GM12872 (cell line): Measurements from ENCODE around the gene EID3.

Experiments used
- TF ChIP-seq, protein P1 (sequence below): IDR thresholded peaks from 3 replicates; pipeline ENCODE4 v1.5.1; 2011; ENCODE audit warnings: low read depth, mild to moderate bottlenecking, low read length, moderate library complexity; ENCODE audit not compliant: insufficient read depth

The EID3 gene

DNA sequence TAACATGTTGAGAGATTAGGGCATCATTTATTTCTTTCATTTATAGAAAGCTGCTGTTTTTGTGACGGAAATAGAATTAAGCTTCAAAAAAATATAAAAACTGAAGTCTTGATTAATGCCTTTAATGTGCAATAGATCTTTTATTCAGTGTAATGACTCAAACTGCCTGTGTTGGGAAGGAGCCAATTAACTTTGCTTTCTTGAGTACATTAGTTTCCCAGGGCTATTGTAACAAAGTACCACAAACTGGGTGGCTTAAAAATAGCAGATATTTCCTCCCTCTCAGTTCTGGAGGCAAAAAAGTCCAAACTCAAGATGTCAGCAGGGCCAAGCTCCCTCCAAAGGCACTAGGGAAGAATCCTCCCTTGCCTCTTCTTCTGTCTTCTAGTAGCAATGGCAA is 36.6 kb downstream of the EID3 start:
- TF ChIP-seq, protein P1, sequence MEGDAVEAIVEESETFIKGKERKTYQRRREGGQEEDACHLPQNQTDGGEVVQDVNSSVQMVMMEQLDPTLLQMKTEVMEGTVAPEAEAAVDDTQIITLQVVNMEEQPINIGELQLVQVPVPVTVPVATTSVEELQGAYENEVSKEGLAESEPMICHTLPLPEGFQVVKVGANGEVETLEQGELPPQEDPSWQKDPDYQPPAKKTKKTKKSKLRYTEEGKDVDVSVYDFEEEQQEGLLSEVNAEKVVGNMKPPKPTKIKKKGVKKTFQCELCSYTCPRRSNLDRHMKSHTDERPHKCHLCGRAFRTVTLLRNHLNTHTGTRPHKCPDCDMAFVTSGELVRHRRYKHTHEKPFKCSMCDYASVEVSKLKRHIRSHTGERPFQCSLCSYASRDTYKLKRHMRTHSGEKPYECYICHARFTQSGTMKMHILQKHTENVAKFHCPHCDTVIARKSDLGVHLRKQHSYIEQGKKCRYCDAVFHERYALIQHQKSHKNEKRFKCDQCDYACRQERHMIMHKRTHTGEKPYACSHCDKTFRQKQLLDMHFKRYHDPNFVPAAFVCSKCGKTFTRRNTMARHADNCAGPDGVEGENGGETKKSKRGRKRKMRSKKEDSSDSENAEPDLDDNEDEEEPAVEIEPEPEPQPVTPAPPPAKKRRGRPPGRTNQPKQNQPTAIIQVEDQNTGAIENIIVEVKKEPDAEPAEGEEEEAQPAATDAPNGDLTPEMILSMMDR = no peak

DNA sequence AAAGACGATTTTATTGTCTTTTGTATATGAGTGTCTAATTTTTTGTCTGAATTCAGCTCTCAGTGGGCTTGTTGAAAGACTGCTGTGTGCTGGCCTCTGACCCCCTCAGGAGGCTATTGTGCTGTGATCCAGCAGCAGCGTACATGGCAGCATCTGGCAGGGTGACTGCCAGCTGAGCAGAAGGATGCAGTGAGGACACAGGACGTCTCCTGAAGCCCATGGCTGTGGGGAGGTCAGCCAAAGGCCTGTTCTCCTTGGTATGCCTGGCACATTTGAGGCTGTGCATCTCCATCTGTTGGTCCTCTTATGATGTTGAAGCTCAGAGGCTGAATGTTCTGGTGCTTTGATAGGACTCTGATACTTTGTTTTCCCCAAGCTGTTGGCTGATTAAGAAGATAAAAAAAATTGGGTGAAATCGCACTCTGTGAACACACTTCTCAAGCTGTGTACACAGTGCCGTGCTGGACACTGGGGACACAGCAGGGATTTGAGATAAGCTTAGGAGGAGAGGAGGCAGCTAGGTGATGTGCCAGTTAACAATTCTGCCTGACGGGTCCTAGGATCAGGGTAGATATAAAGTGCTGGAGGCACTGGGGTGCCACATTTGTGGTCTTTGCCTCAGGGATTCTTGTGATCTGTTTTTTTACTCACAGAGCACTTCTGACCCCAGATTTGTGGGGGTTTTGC is 37.5 kb downstream of the EID3 start:
- TF ChIP-seq, protein P1 = no peak

DNA sequence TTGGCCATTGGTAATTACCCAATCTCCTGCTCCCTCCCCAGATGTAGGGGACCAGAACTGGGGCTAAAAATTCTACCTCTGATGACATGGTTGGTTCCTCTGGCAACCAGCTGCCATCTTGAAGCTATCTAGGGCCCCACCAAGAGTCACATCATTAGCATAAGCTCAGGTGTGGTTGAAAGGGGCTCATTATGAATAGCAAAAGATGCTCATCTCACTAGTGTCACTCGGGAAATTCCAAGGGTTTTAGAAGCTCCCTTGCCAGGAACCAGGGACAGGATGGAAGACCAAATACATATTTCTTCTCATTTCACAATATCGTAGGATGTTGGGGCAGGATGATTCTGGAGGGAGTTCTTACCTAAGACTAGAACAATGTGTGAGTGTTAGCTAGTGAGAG is 38.6 kb downstream of the EID3 start:
- TF ChIP-seq, protein P1 = no peak

DNA sequence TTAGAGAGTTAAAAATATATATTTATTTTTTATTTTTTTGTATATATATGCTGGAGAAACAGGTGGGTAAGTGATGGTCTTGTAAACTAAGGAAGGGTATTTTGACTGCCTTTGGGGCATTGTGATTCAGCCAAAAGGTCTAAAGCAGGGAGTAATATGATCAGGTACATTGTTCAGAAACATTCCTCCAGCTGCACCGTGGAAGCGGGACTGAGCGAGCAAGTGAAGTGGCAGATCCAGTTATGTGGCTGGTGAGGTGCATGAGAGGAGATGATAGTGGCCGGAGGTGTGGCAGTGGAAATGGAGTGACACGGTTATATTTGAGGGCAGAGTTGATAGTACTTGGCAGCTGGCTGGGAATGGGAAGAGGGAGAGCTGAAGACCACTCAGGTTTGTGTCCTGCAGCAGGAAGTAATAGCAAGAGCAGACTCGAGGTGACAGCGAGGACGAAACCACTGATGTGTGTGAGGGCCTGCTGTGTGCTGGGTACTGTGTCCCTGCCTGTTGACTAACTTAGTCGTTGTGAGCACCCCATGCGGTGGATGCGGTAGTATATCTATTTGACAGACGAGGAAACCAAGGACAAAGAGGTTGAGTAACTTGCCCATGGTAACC is 39.2 kb downstream of the EID3 start:
- TF ChIP-seq, protein P1 = no peak

DNA sequence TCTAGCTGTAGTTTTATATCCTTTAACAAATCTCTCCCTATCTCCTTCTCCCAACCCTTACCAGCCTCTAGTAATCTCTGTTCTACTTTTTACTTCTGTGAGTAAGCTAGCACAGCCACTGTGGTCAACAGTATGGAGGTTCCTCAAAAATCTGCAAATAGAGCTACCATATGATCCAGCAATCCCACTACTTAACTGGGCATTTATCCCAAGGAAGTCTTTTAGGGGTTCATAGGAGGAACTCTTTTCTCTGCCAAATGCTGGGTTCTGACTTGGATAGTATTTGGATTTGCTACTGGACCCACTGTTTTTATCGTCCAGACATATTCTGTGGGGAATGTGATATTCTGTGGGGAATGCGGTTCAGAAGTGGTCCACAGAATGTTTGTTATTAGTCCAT is 41.1 kb downstream of the EID3 start:
- TF ChIP-seq, protein P1 = no peak

DNA sequence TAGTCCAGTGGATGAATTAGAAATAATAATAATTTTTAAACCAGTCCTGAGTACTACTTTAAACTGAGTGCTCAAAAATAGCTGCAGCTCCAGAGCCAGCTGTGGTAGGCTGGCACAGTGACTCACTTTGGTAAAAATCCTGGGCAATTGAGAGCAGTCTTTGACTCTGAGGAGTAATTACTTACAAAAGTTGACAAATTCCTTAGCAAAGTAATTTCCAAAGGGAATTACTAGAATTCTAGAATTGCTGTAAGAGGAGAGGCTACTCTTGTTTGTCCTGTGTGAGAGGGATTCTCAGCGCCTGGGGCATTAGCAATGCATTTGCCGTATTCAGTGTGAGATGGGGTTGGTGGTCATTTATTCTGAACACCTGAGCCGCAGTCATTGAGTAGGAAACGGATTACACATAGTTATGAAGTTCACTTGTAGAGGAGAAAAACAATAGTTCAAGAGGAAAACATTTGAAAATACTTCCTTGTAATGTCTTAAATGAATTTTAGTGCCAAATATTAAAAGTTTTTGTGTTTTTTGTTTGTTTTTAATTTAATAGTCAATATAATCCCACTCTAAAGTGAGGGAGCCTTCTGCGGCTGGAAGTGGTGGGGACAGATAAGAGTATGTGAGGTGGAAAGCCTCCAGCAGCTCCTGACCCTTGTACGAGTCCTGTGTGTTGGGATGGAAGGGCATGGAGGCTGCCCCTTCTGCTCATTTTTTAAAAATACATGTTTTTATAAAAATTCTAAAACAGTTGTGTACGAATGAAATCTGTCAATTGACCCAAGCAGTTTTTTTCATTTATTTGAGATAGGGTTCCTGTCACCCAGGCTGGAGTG is 41.9 kb downstream of the EID3 start:
- TF ChIP-seq, protein P1 = no peak

DNA sequence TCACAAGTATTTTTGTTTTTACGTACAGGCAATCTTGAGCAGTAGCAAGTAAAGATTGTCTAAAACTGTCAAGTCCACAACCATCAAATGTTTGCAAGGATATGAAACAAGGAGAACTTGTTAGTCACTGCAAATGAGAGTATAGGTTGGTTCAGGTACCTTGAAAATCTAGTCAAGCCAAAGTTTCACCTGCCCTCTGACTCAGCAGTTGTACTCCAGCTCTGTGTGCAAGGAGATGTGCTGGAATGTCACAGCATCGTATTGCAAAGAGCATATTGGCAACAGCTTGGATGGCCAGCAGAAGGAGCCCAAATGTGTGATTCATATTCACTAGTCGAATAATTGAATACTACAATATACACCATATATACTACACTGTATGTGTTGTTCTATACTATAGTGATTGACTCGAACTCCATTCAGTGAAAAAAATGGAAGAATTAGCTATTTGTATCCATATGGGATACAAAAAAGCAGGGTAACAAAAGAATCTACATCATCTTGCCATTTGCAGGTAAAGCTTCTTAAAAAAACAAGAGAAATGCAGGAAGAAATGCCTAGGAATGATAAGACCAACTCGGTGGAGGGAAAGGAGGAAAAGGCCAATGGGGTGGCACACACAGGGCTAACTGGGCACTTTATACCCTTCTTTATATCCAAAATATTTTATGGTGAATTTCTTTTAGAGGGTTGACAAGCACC is 44.0 kb downstream of the EID3 start:
- TF ChIP-seq, protein P1 = no peak
